NCI-H1417 treated with DMSO at 0.1 percent for 48 hours (cell line): Measurements from ENCODE around the gene ADISSP.

Source experiments
- DNase-seq: peaks from one replicate; lab custom pipeline; 2025; lab: John Stamatoyannopoulos, UW

The ADISSP gene

GRCh38 chr20:3781153-3781910 lies 13.8 kb upstream of the ADISSP start, which contains the start of gene SPEF1:
SPEF1 (minus strand) TSS chr20:3781448; CDS start chr20:3781287, 161 bp downstream.
- peak; percentile 81 for DNase-seq

- DNase-seq = no peak
Observed at GRCh38 chr20:3778976-3779375, 11.4 kb upstream of the ADISSP start.

GRCh38 chr20:3777716-3778629 lies 10.4 kb upstream of the ADISSP start:
- DNase-seq = no peak

DNA sequence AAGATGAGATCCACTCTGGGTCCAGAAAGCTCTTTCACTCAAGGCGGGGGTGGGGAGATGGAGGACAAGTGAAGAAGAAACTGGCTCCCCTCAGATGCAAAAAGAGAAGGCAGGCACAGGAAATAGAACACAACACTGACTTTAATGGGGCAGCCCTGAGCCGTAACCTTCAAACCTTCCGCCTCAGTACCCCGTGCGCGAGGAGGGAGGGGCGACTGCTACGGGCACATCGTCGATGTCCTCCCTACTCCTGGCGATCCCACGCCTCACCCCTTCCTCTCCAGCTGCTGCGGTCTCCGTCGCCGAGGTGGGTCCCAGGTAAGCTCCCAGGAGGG lies 9.8 kb upstream of the ADISSP start:
- no peak for DNase-seq

- no peak for DNase-seq
Observed at GRCh38 chr20:3775457-3776108, 8.0 kb upstream of the ADISSP start.

DNA sequence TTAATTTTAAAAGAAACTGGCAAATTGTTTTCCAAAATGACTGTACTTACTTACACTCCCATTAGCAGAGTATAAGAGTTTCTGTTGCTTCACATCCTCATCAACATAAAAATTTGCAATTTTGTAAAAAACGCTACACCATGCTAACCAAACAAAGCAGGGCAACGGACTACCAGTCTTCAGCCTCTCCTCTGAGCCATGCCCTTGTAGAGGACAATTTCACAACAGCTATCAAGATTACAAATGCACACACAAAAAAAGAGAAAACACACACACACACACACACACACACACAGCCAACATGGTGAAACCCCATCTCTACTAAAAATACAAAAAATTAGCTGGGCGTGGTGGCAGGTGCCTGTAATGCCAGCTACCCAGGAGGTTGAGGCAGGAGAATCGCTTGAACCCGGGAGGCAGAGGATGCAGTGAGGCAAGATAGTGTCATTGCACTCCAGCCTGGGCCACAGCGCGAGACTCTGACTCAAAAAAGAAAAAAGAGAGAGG lies 4.1 kb upstream of the ADISSP start:
- no peak for DNase-seq

DNA sequence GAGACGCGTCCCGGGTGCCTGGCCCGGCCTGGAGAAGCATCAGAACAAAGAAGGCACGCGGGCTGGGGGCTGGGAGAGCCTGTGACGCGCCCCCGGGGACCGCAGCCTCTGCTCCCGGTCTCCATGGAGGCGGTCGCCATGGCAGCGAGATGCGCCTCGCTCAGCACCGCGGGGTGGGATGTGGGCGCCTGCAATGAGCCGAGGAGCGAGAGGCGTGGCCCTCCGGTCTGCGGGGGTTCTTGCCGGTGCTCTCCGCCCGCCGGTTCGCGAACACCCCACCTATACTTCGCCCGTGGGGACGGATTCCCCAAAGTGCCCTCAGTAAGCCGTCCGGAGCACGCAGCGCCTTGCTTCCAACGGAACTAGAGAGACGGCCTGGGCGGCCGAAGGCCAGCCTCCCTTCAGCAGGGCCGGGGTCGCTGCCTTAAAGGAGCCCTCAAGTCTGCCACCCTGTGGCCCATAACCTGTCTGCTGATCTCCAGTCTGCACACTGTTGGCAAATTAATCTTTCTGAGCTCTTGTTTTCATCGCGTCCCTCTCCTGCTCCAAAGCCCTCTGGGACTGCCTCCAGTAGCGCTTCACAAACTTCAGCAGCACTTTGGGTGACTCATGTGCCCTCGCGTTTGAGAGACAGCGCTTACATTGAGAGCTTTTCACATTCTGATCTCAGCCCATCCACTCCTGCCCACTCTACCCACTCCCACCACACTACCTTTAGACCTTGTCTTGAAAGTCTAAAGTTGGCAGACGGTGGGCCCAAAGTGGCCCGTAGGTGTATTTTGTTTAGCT lies 983 bp upstream of the ADISSP start:
- peak; percentile 85 for DNase-seq

- no peak for DNase-seq
Observed at GRCh38 chr20:3767110-3767426, 485 bp downstream of the ADISSP start.

DNA sequence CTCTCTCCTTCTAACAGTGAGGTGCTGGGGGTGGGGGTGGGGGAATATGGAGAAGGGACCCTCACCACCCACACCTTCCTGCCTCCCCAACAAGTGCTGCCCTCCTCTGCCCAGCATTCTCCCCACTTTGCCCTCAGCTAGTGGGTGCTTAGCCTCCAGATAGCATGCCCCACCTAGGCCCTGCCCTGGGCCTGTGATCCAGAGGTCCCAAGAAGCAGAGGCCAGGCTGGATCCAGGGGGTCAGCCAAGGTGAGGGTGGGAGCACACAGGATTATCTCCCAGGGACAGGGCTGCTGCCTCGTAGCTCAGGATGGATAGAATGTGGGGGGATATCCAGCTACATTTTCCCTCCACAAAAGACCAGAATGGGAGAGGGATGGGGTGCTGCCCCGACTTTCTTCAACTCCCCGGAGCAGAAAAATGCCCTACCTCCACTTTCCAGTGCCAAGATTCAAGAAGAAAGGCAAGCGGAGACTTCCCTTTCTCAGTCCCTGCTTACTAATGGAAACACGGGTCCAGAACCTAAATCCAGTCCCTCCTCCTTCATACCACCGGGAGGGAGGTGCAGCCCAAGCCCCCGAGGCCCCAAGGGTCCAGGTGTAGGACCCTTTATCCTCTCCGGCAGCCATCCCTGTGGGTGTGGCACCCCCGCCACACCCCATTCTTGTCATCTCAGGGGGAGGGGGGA lies 987 bp downstream of the ADISSP start:
- DNase-seq = no peak

DNA sequence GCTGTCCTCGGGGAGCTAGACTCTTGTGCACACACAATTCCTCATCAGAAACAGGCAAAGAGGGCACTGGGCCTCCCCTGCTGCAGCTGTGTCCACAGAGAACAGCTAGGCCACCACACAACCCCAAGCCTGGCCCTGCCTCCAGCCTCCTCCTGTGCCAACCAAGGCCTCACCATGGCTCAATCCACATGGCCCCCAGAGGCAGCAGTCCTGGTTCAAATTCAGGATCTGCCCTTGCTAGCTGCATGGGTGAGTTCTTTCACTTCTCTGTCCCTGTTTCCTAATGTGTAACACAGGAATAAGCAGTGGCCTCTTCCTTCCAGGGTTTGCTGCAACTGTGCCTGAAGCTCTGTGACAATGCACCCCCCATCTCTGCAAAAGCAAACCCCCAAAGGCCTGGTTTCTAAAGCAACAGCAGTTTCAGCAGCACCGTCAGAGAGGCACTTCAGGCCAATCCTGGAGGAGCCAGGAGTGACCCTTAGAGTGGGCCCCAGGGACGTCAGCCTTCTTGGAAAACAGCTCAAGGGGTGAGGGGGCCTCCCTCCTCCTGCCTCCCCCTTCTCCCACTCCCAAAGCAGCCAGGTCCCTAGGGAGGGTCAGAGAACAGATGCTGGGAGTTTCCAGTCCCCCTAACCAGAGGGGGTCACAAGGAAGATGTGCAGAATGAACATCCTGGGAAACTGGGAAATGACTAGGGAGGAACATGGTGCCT lies 2.2 kb downstream of the ADISSP start:
- no peak for DNase-seq

DNA sequence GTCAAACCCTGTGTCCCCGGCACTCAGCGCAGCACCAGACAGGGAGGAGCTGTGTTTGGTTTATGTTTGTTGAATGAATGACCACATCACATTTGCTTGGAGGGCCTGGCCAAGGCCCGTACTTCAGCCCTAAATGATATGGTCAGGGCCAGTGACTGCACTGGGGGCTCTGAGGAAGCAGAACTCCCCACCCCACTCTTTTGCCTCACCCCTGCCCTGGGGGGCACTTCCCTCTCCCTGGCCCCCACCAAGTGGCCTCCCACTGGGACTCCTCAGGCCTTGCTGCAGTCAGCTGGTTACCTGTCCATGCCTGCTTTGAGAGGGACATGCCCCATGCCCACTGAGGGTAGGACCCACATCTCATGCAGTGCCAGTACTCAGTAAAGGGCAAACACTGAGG lies 2.9 kb downstream of the ADISSP start:
- no peak for DNase-seq

GRCh38 chr20:3763671-3764601 lies 3.6 kb downstream of the ADISSP start:
- DNase-seq = no peak

- DNase-seq = no peak
Observed at GRCh38 chr20:3760655-3761348, 6.8 kb downstream of the ADISSP start.

DNA sequence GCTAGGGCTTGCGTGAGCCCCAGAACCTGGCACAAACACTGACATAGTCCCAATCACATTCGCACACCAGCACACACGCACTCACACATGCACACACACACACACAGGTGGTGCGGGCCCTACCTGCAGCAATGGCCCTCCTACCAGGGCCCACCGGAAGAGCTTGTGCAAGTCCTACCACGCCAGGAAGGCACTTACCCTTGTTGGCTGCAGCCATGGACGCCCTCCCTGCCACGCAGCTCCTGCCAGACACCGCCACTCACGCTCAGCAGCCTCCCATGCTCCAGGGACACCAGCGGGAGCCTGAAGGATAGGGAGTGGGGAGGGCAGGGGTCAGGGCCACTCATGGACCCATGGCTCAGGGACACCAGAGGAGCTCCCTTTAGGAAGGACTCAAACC lies 7.7 kb downstream of the ADISSP start:
- no peak for DNase-seq

DNA sequence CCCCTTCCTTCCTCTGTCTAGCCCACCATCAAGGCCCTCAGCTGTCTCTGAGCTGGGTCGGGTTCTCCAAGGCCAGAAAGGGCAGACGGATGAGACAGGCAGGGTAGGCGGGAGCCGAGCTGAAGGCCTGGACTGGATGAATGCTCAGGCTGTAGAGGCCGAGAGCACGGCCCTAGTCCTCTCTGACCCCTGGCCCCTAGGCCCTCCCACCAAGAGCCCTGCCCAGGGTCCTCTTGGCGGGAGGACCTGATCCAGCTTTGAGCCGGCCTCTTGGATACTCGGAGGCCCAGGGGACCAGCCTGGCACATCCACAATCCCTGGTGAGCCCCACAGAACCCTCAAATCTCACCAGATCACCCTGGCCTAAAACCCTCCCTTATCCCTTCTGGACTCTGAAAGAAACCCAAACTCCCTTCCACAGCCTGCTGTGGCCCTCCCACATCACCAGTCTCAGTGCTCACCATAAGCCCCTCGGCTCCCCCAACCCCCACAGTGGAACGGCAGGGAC lies 8.2 kb downstream of the ADISSP start:
- no peak for DNase-seq

GRCh38 chr20:3758566-3758965 lies 9.0 kb downstream of the ADISSP start:
- DNase-seq = no peak

DNA sequence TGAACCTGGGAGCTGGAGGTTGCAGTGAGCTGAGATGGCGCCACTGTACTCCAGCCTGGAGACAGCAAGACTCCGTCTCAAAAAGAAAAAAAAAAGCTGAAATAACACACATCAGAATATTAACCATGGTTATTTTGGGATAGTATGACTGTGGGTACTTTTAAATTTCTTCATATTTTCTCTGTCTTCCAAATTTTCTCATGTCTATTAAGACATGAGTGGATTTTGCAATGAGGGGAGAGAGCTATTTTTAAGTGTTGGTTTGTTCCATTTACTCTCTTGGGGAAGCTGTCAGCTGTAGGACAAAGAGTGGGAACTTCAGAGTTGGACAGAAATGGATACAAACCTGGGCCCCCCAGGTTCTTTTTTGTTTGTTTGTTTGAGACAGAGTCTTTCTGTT lies 10.3 kb downstream of the ADISSP start:
- DNase-seq = no peak

GRCh38 chr20:3755814-3756480 lies 11.6 kb downstream of the ADISSP start:
- DNase-seq = no peak
